GM10248 (cell line): ENCODE results near the gene ICE2.

ENCODE experiments used
- CTCF ChIA-PET: fragments of 300-600 bp; sonication (Branson Sonifier 250); formaldehyde crosslinking; extraction: SDS; loops from one replicate; lab custom pipeline; 2021; ENCODE audit warnings: antibody characterized with exemption; lab: Yijun Ruan, JAX
- POLR2A ChIA-PET: fragments of 350-650 bp; sonication (Branson Sonifier 250); formaldehyde crosslinking; extraction: SDS; loops from one replicate; lab custom pipeline; 2020; ENCODE audit warnings: antibody characterized with exemption; lab: Yijun Ruan, JAX
- DNase-seq: peaks from one replicate; pipeline ENCODE4 v3.0.0; 2012; ENCODE audit errors: extremely low spot score
- CTCF ChIP-seq: IDR thresholded peaks from 2 replicates; pipeline ENCODE4 v1.5.1; 2012; ENCODE audit warnings: mild to moderate bottlenecking, low read depth; ENCODE audit errors: extremely low read depth, missing control alignments, control extremely low read depth

Gene ICE2

GRCh38 chr15:60507596-60508424 is 28.9 kb upstream of the ICE2 start:
- peak; percentile 72 for DNase-seq
- ChIA-PET CTCF (interaction anchor here (0.7 to 11.3 kb wide), 23 partner anchors 8 to 421 kb away, joined by 3 to 193 read pairs (median 4); no protein-coding TSS in a partner anchor), POLR2A (no interaction called here)
- peak; percentile 83 for TF ChIP-seq CTCF

- no peak for DNase-seq
- ChIA-PET POLR2A (no interaction called here), CTCF (interaction anchor here (0.8 to 3.6 kb wide), 6 partner anchors 8 to 89 kb away, joined by 3 to 27 read pairs (median 6); no protein-coding TSS in a partner anchor)
- TF ChIP-seq CTCF = no peak
Measured at GRCh38 chr15:60496853-60497252, 17.9 kb upstream of the ICE2 start.

GRCh38 chr15:60494108-60494507 is 15.2 kb upstream of the ICE2 start:
- ChIA-PET CTCF (interaction anchor here (1.2 to 3.6 kb wide), 6 partner anchors 9 to 134 kb away, joined by 4 to 27 read pairs (median 6); no protein-coding TSS in a partner anchor), POLR2A (no interaction called here)
- TF ChIP-seq CTCF = no peak
- DNase-seq = no peak

- CTCF ChIA-PET = interaction anchor here (1.3 kb wide), 1 partner anchor 8 kb away, joined by 4 read pairs; no protein-coding TSS in a partner anchor
Measured at GRCh38 chr15:60493166-60493565, 14.2 kb upstream of the ICE2 start.

GRCh38 chr15:60486742-60487141 is 7.8 kb upstream of the ICE2 start:
- POLR2A ChIA-PET = no interaction called here
- no peak for DNase-seq
- CTCF ChIA-PET = interaction anchor here (1.2 kb wide), 1 partner anchor 22 kb away, joined by 5 read pairs; no protein-coding TSS in a partner anchor
- no peak for TF ChIP-seq CTCF

More at GRCh38 chr15:60493166-60493565, 14.2 kb upstream of the ICE2 start:
- POLR2A ChIA-PET = no interaction called here
- TF ChIP-seq CTCF = no peak
- no peak for DNase-seq

GRCh38 chr15:60485365-60486055 is 6.6 kb upstream of the ICE2 start:
- ChIA-PET CTCF (interaction anchor here (0.6 to 1.2 kb wide), 7 partner anchors 8 to 35 kb away, joined by 3 to 5 read pairs (median 3); no protein-coding TSS in a partner anchor), POLR2A (no interaction called here)

More at GRCh38 chr15:60485365-60486055, 6.6 kb upstream of the ICE2 start:
- DNase-seq = no peak
- TF ChIP-seq CTCF = no peak
